ENCODE measurements around the gene MDP1. TPM values are rescaled to one million over a fixed set of nuclear protein-coding genes. Genes with fewer than 3 reads are reported as not detected.

The MDP1 gene
- total RNA-seq, 2 donors from 2014 or later = 2.0 to 18.9 TPM

GRCh38 chr14:24241829-24242443 is 26.1 kb upstream of the MDP1 start:
- intact Hi-C loops (cut with DNase I) = no loop called here
- peaks cover 6 to 22% of the 10 kb centered on the region in 2 donors for H3K36me3 ChIP-seq (replicated peaks in 1 of 2; ENCODE audit: insufficient read depth in 1 of 2, low read depth in 2 of 2)
- no peaks in the 10 kb centered on the region for H3K9me3 ChIP-seq
- no peaks in the 10 kb centered on the region for H3K27me3 ChIP-seq
- DNase-seq = peak; percentile 93 to 96 (median 96)
- WGBS, 2 donors = 0 to 2% methylated on average over 19 to 38 of the region's 39 CpGs
- peaks cover 39% of the 10 kb centered on the region for H3K4me1 ChIP-seq
- ATAC-seq = peak; percentile 91
- peak overlapping the region; percentile 92 to 100 (median 96) for H3K27ac ChIP-seq
- TF ChIP-seq, protein P1, sequence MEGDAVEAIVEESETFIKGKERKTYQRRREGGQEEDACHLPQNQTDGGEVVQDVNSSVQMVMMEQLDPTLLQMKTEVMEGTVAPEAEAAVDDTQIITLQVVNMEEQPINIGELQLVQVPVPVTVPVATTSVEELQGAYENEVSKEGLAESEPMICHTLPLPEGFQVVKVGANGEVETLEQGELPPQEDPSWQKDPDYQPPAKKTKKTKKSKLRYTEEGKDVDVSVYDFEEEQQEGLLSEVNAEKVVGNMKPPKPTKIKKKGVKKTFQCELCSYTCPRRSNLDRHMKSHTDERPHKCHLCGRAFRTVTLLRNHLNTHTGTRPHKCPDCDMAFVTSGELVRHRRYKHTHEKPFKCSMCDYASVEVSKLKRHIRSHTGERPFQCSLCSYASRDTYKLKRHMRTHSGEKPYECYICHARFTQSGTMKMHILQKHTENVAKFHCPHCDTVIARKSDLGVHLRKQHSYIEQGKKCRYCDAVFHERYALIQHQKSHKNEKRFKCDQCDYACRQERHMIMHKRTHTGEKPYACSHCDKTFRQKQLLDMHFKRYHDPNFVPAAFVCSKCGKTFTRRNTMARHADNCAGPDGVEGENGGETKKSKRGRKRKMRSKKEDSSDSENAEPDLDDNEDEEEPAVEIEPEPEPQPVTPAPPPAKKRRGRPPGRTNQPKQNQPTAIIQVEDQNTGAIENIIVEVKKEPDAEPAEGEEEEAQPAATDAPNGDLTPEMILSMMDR (IDR thresholded peaks at IDR 0.05) = peak; percentile 55 to 87 (median 78)
- no peak for TF ChIP-seq POLR2A (IDR thresholded peaks at IDR 0.05)
- H3K4me3 ChIP-seq = peak overlapping the region; percentile 30 to 49

DNA sequence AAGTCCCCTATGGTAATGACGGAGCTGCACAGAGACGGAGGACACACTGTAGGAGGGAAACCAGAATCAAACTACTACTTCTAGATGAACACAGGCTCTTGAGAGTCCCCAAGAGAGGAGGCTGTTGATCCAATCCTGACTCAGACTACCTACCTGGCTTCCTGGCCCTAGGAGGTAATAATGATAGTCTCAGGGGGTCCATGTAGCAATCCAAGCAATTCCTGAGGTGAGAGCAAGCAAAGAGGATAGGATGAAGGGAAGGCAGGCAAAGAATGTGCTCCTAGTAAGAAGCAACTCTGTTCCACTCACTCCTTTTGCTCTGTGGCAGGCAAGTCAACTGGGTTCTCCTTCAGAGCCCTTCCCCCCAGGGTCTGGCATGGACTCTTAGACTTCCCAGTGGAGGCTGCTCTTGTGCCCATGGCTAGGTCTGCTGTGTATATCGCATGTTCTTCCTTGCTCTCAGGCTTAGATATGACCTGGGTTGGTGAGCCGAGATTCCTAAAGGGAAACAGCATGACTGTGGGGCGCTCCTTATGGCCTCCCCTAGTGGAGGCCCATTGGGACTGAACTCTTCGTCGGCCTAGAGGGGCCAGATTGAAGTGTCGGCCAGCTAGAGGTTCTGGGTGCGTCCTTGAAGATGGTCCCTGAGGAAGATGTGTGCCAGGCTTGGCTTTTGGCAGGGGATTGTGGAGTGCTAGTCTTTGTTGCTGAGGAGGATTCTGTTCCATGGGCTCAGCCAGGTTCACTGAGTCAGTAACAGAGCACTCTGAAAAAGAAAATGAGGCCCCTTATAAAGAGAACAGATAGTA is 24.4 kb upstream of the MDP1 start:
- Histone ChIP-seq H3K4me1 (peaks cover 39% of the 10 kb centered on the region), H3K9me3 (no peaks in the 10 kb centered on the region), H3K36me3 (replicated peaks in 1 of 2; ENCODE audit: insufficient read depth in 1 of 2, low read depth in 2 of 2) (peaks cover 6 to 27% of the 10 kb centered on the region in 2 donors), H3K27ac (peak overlapping the region in 1 of 4 donors; percentile 100), H3K4me3 (no peak overlapping the region), H3K27me3 (no peaks in the 10 kb centered on the region)
- TF ChIP-seq, protein P1 (IDR thresholded peaks at IDR 0.05) = no peak
- no peak for TF ChIP-seq POLR2A (IDR thresholded peaks at IDR 0.05)
- ATAC-seq = no peak
- 64 to 81% methylated on average over 9 of the region's 9 CpGs for WGBS, 2 donors
- peak in 1 of 4 donors; percentile 13 for DNase-seq
- intact Hi-C loops (cut with DNase I) = no loop called here

DNA sequence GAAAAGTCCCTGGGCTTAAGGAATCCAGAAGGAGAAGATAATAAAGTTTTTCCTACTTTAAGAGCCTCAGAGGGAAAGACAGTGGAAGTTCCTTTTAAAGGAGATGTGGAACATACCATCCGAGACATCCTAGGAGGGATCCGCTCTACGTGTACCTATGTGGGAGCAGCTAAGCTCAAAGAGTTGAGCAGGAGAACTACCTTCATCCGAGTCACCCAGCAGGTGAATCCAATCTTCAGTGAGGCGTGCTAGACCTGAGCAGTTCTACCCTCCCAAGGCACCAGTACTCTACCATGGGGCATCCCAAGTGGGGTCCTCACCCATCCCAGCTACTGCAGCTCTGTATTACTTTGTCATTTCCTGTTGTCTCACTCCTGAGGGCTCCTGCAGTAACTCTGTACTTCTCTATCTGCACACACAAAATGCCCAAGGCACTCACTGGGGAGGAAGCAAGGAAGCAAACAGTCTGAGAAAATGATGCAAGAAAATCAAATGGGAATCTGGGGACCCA is 22.7 kb upstream of the MDP1 start:
- intact Hi-C loops (cut with DNase I) = no loop called here
- H3K4me1 ChIP-seq = peaks cover 54% of the 10 kb centered on the region
- 80 to 90% methylated on average over 5 of the region's 5 CpGs for WGBS, 2 donors
- DNase-seq (no peak), ATAC-seq (no peak)
- no peak overlapping the region for H3K27ac ChIP-seq
- H3K36me3 ChIP-seq (replicated peaks in 1 of 2; ENCODE audit: insufficient read depth in 1 of 2, low read depth in 2 of 2) = peaks cover 6 to 27% of the 10 kb centered on the region in 2 donors
- no peaks in the 10 kb centered on the region for H3K9me3 ChIP-seq
- no peak overlapping the region for H3K4me3 ChIP-seq
- no peaks in the 10 kb centered on the region for H3K27me3 ChIP-seq
- TF ChIP-seq, protein P1 (IDR thresholded peaks at IDR 0.05) = no peak
- no peak for TF ChIP-seq POLR2A (IDR thresholded peaks at IDR 0.05)

DNA sequence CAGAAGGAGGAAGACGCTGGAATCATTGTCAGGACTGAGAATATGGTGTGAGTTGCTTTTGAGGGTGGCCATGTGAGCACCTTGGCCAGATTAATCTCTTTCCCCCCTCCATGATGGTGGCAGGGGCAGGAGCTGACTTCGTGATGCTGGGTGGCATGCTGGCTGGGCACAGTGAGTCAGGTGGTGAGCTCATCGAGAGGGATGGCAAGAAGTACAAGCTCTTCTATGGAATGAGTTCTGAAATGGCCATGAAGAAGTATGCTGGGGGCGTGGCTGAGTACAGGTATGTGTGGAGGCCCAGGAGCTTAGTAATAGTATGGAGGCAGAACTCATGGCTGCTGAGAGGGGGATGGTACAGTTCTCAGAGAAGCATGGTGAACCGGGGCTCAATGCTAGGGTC is 22.3 kb upstream of the MDP1 start:
- DNase-seq = no peak
- intact Hi-C loops (cut with DNase I) = no loop called here
- WGBS, 2 donors = 76 to 86% methylated on average over 5 of the region's 5 CpGs
- ATAC-seq = no peak
- TF ChIP-seq, protein P1 (IDR thresholded peaks at IDR 0.05) = no peak
- TF ChIP-seq POLR2A (IDR thresholded peaks at IDR 0.05) = no peak
- no peak overlapping the region for H3K27ac ChIP-seq
- H3K4me3 ChIP-seq = no peak overlapping the region
- peaks cover 6 to 27% of the 10 kb centered on the region in 2 donors for H3K36me3 ChIP-seq (replicated peaks in 1 of 2; ENCODE audit: insufficient read depth in 1 of 2, low read depth in 2 of 2)
- H3K27me3 ChIP-seq = no peaks in the 10 kb centered on the region
- H3K9me3 ChIP-seq = no peaks in the 10 kb centered on the region
- peaks cover 54% of the 10 kb centered on the region for H3K4me1 ChIP-seq

All from body of pancreas (tissue), 4 donors.